ENCODE data around the gene HOXB9.

Gene HOXB9

GRCh38 chr17:48627118-48627597 lies 1.0 kb upstream of the HOXB9 start:
- no peak for DNase-seq (ENCODE audit: low read depth, low spot score)
- POLR2A ChIA-PET: no interaction called here
- CTCF ChIA-PET: interaction anchor here (1.5 to 2.9 kb wide), 4 partner anchors 9 to 319 kb away, joined by 3 to 22 read pairs (median 12); no protein-coding TSS in a partner anchor
- TF ChIP-seq, protein P1, sequence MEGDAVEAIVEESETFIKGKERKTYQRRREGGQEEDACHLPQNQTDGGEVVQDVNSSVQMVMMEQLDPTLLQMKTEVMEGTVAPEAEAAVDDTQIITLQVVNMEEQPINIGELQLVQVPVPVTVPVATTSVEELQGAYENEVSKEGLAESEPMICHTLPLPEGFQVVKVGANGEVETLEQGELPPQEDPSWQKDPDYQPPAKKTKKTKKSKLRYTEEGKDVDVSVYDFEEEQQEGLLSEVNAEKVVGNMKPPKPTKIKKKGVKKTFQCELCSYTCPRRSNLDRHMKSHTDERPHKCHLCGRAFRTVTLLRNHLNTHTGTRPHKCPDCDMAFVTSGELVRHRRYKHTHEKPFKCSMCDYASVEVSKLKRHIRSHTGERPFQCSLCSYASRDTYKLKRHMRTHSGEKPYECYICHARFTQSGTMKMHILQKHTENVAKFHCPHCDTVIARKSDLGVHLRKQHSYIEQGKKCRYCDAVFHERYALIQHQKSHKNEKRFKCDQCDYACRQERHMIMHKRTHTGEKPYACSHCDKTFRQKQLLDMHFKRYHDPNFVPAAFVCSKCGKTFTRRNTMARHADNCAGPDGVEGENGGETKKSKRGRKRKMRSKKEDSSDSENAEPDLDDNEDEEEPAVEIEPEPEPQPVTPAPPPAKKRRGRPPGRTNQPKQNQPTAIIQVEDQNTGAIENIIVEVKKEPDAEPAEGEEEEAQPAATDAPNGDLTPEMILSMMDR (IDR thresholded peaks at IDR 0.05; ENCODE audit: insufficient read depth, low read length, missing control alignments): no peak
- no peak overlapping the region for H3K4me3 ChIP-seq (ENCODE audit: low read depth, low read length)

- DNase-seq (ENCODE audit: low read depth, low spot score): no peak
- peak overlapping the region; percentile 51 for H3K4me3 ChIP-seq (ENCODE audit: low read depth, low read length)
- CTCF ChIA-PET: interaction anchor here (0.8 to 2.9 kb wide), 10 partner anchors 7 to 318 kb away, joined by 3 to 22 read pairs (median 4); no protein-coding TSS in a partner anchor
- POLR2A ChIA-PET: interaction anchor here (0.5 to 1.1 kb wide), 2 partner anchors 38 to 45 kb away, joined by 3 to 4 read pairs; no protein-coding TSS in a partner anchor
- TF ChIP-seq, protein P1 (IDR thresholded peaks at IDR 0.05; ENCODE audit: insufficient read depth, low read length, missing control alignments): no peak
Observed at GRCh38 chr17:48625495-48626244, 488 bp downstream of the HOXB9 start.

DNA sequence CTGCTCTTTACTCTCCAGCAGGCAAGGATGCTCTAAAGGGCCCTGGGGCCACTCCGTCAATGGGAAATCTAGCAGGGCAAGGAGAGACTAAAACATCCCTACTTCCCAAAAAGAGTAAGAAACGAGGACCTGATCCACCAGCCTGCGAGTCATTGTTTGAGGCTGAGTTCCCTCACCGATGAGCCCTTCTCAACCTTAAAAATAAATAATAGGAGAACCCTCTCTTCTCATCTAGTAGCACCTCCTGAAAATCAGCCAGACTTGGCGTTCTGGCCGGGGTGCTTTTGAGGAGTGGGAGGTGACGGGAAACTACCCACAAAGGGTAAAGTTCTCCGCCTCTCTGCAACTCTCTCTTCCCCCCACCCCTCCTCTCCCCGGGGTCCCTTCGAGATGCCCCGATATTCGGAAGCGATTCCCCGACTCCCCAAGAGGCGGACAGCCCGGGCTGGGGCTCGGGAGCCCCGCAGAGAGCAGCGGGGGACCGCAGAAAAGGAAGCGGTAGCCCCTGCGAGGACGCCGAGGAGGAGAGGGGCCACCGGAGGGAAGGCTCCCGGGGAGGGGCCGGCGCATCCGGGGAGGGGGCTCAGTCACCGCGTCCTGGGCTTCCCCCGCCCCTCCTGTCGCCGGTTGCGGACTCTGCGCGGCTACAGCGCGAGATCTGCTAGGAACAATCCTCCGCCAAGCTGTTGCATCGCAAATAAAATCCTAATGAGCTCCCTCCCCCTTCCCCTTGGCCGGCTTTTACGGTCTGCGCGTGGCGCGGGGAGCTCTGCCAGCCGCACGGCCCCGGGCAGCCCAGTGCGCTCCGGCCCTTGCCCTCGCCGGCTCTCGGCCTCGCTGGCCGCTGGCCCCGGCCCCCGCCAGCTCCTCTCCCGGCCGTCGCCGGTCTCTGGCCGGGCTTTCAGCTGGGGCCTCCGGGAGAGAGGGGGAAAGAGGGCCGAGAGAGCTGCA lies 1.3 kb downstream of the HOXB9 start:
- POLR2A ChIA-PET: interaction anchor here (0.5 to 1.1 kb wide), 3 partner anchors 11 to 44 kb away, joined by 3 to 4 read pairs (median 3); no protein-coding TSS in a partner anchor
- CTCF ChIA-PET: interaction anchor here (0.8 to 12.1 kb wide), 14 partner anchors 8 to 365 kb away, joined by 3 to 185 read pairs (median 7); partner anchors contain the start of gene HOXB8
- no peak for DNase-seq (ENCODE audit: low read depth, low spot score)
- TF ChIP-seq, protein P1 (IDR thresholded peaks at IDR 0.05; ENCODE audit: insufficient read depth, low read length, missing control alignments): no peak
- H3K4me3 ChIP-seq (ENCODE audit: low read depth, low read length): peak overlapping the region; percentile 51

DNA sequence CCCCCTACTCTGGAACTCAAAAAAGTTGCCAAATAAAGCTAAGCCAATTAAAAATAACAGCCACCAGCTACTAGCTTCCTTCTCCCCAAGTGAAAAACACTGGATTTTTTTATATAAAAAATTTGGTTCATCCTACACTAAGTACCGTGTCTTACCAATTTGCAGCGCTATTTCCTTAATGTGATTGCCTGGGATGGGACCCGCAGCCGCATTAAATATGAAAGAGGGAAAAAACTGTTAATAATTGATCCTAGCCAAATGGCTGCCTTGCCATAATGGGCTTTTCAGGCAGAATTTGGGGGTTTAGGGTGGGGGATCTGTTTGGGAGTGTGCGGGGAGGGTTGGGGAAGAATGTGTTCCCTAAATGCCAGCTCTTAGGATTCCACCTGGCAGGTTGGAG lies 2.0 kb downstream of the HOXB9 start:
- ChIA-PET POLR2A (no interaction called here), CTCF (interaction anchor here (0.7 to 12.1 kb wide), 9 partner anchors 9 to 489 kb away, joined by 3 to 185 read pairs (median 6); partner anchors contain the start of gene HOXB8)
- TF ChIP-seq, protein P1 (IDR thresholded peaks at IDR 0.05; ENCODE audit: insufficient read depth, low read length, missing control alignments): no peak
- H3K4me3 ChIP-seq (ENCODE audit: low read depth, low read length): no peak overlapping the region; the same call in 1 of the 2 replicates
- DNase-seq (ENCODE audit: low read depth, low spot score): no peak

- CTCF ChIA-PET: interaction anchor here (0.7 to 12.1 kb wide), 9 partner anchors 9 to 488 kb away, joined by 3 to 185 read pairs (median 6); partner anchors contain the start of gene HOXB8
- POLR2A ChIA-PET: no interaction called here
- no peak overlapping the region for H3K4me3 ChIP-seq (ENCODE audit: low read depth, low read length)
- no peak for DNase-seq (ENCODE audit: low read depth, low spot score)
- TF ChIP-seq, protein P1 (IDR thresholded peaks at IDR 0.05; ENCODE audit: insufficient read depth, low read length, missing control alignments): no peak
Observed at GRCh38 chr17:48623583-48623982, 2.6 kb downstream of the HOXB9 start.

All from AG04449 (cell line).